Activated T-helper 17 cell treated with anti-CD3 and anti-CD28 coated beads, Interleukin-2, amount 50 U/mL, for 72 hours (primary cell): ENCODE data around the gene FYTTD1. TPM values are rescaled to one million over a fixed set of nuclear protein-coding genes. Genes with fewer than 3 reads are reported as not detected.

ENCODE experiments used
- ATAC-seq: fragments of 150-1000 bp; cut with Tn5 transposase; replicated peaks from 2 replicates; pipeline ENCODE4 v1.10.0; 2021; ENCODE audit warnings: mild to moderate bottlenecking, moderate library complexity
- H3K27ac Mint-ChIP-seq: one replicate; pipeline ENCODE4 v1.8.0; 2022; ENCODE audit warnings: mixed read lengths
- H3K27me3 Mint-ChIP-seq: one replicate; pipeline ENCODE4 v1.8.0; 2022; ENCODE audit warnings: mixed read lengths
- H3K36me3 Mint-ChIP-seq: one replicate; pipeline ENCODE4 v1.8.0; 2022; ENCODE audit warnings: low read depth, mild to moderate bottlenecking, mixed read lengths
- H3K4me1 Mint-ChIP-seq: one replicate; pipeline ENCODE4 v1.8.0; 2022; ENCODE audit warnings: mixed read lengths
- H3K4me3 Mint-ChIP-seq: one replicate; pipeline ENCODE4 v1.8.0; 2022; ENCODE audit warnings: mild to moderate bottlenecking, mixed read lengths
- H3K9me3 Mint-ChIP-seq: one replicate; pipeline ENCODE4 v1.8.0; 2022; ENCODE audit warnings: mixed read lengths
- total RNA-seq, 2 donors: library from RNA; stranded (reverse); gene quantifications; one replicate each; pipeline ENCODE4 v1.2.3, GENCODE V29; 2022

Gene FYTTD1
- total RNA-seq, 2 donors from 2014 or later: 14.5 to 23.7 TPM

GRCh38 chr3:197793247-197793646 is 43.6 kb downstream of the FYTTD1 start:
- Mint-ChIP-seq H3K27me3 (no peaks in the 10 kb centered on the region), H3K36me3 (peaks cover 13% of the 10 kb centered on the region), H3K27ac (peak overlapping the region; percentile 66), H3K9me3 (no peaks in the 10 kb centered on the region), H3K4me1 (peaks cover 25% of the 10 kb centered on the region), H3K4me3 (peak overlapping the region; percentile 97)
- peak; percentile 73 for ATAC-seq

- no peak for ATAC-seq
- peaks cover 34% of the 10 kb centered on the region for H3K4me1 Mint-ChIP-seq
- no peak overlapping the region for H3K27ac Mint-ChIP-seq
- H3K9me3 Mint-ChIP-seq: no peaks in the 10 kb centered on the region
- peak overlapping the region; percentile 97 for H3K4me3 Mint-ChIP-seq
- H3K27me3 Mint-ChIP-seq: no peaks in the 10 kb centered on the region
- peaks cover 13% of the 10 kb centered on the region for H3K36me3 Mint-ChIP-seq
Measured at GRCh38 chr3:197794115-197794514, 44.4 kb downstream of the FYTTD1 start.

- peaks cover 13% of the 10 kb centered on the region for H3K36me3 Mint-ChIP-seq
- ATAC-seq: no peak
- H3K4me3 Mint-ChIP-seq: no peak overlapping the region
- H3K27ac Mint-ChIP-seq: no peak overlapping the region
- H3K4me1 Mint-ChIP-seq: peaks cover 30% of the 10 kb centered on the region
- H3K9me3 Mint-ChIP-seq: no peaks in the 10 kb centered on the region
- no peaks in the 10 kb centered on the region for H3K27me3 Mint-ChIP-seq
Measured at GRCh38 chr3:197795200-197795599, 45.5 kb downstream of the FYTTD1 start.

- Mint-ChIP-seq H3K27me3 (no peaks in the 10 kb centered on the region), H3K36me3 (peaks cover 8% of the 10 kb centered on the region), H3K9me3 (no peaks in the 10 kb centered on the region), H3K27ac (no peak overlapping the region), H3K4me1 (peaks cover 33% of the 10 kb centered on the region), H3K4me3 (no peak overlapping the region)
- no peak for ATAC-seq
Measured at GRCh38 chr3:197796087-197796486, 46.4 kb downstream of the FYTTD1 start.

- Mint-ChIP-seq H3K36me3 (no peaks in the 10 kb centered on the region), H3K9me3 (no peaks in the 10 kb centered on the region), H3K27ac (peak overlapping the region; percentile 54), H3K4me3 (no peak overlapping the region), H3K4me1 (peaks cover 46% of the 10 kb centered on the region), H3K27me3 (no peaks in the 10 kb centered on the region)
- no peak for ATAC-seq
Measured at GRCh38 chr3:197798863-197799262, 49.2 kb downstream of the FYTTD1 start.

GRCh38 chr3:197800379-197800778 is 50.7 kb downstream of the FYTTD1 start:
- H3K27ac Mint-ChIP-seq: no peak overlapping the region
- no peak for ATAC-seq

GRCh38 chr3:197801891-197802778 is 52.5 kb downstream of the FYTTD1 start:
- Mint-ChIP-seq H3K27ac (peak overlapping the region; percentile 28), H3K36me3 (peaks cover 6% of the 10 kb centered on the region), H3K4me3 (peak overlapping the region; percentile 31), H3K27me3 (no peaks in the 10 kb centered on the region), H3K4me1 (peaks cover 37% of the 10 kb centered on the region), H3K9me3 (no peaks in the 10 kb centered on the region)
- peak; percentile 80 for ATAC-seq

More at GRCh38 chr3:197800379-197800778, 50.7 kb downstream of the FYTTD1 start:
- H3K36me3 Mint-ChIP-seq: no peaks in the 10 kb centered on the region
- no peak overlapping the region for H3K4me3 Mint-ChIP-seq
- no peaks in the 10 kb centered on the region for H3K27me3 Mint-ChIP-seq
- H3K4me1 Mint-ChIP-seq: peaks cover 46% of the 10 kb centered on the region
- H3K9me3 Mint-ChIP-seq: no peaks in the 10 kb centered on the region

- peaks cover 40% of the 10 kb centered on the region for H3K4me1 Mint-ChIP-seq
- ATAC-seq: peak; percentile 32
- H3K27me3 Mint-ChIP-seq: no peaks in the 10 kb centered on the region
- H3K36me3 Mint-ChIP-seq: peaks cover 6% of the 10 kb centered on the region
- peak overlapping the region; percentile 28 for H3K27ac Mint-ChIP-seq
- H3K4me3 Mint-ChIP-seq: peak overlapping the region; percentile 31
- H3K9me3 Mint-ChIP-seq: no peaks in the 10 kb centered on the region
Measured at GRCh38 chr3:197802779-197803459, 53.2 kb downstream of the FYTTD1 start.

GRCh38 chr3:197804511-197804910 is 54.8 kb downstream of the FYTTD1 start:
- ATAC-seq: no peak
- peaks cover 44% of the 10 kb centered on the region for H3K4me1 Mint-ChIP-seq
- no peaks in the 10 kb centered on the region for H3K27me3 Mint-ChIP-seq

GRCh38 chr3:197807969-197808587 is 58.4 kb downstream of the FYTTD1 start:
- peak overlapping the region; percentile 23 for H3K27ac Mint-ChIP-seq
- H3K4me3 Mint-ChIP-seq: no peak overlapping the region
- ATAC-seq: peak; percentile 73
- H3K9me3 Mint-ChIP-seq: no peaks in the 10 kb centered on the region
- H3K36me3 Mint-ChIP-seq: peaks cover 6% of the 10 kb centered on the region
- no peaks in the 10 kb centered on the region for H3K27me3 Mint-ChIP-seq
- H3K4me1 Mint-ChIP-seq: peaks cover 25% of the 10 kb centered on the region

More at GRCh38 chr3:197804511-197804910, 54.8 kb downstream of the FYTTD1 start:
- Mint-ChIP-seq H3K27ac (no peak overlapping the region), H3K36me3 (peaks cover 6% of the 10 kb centered on the region), H3K4me3 (no peak overlapping the region), H3K9me3 (no peaks in the 10 kb centered on the region)

GRCh38 chr3:197809356-197810020 is 59.8 kb downstream of the FYTTD1 start:
- H3K4me3 Mint-ChIP-seq: no peak overlapping the region
- no peaks in the 10 kb centered on the region for H3K27me3 Mint-ChIP-seq
- no peak for ATAC-seq
- no peaks in the 10 kb centered on the region for H3K9me3 Mint-ChIP-seq
- H3K4me1 Mint-ChIP-seq: peaks cover 25% of the 10 kb centered on the region
- H3K27ac Mint-ChIP-seq: peak overlapping the region; percentile 23
- H3K36me3 Mint-ChIP-seq: peaks cover 10% of the 10 kb centered on the region

GRCh38 chr3:197810901-197811300 is 61.2 kb downstream of the FYTTD1 start:
- Mint-ChIP-seq H3K4me3 (no peak overlapping the region), H3K4me1 (peaks cover 29% of the 10 kb centered on the region), H3K27ac (no peak overlapping the region), H3K27me3 (no peaks in the 10 kb centered on the region), H3K36me3 (peaks cover 9% of the 10 kb centered on the region), H3K9me3 (no peaks in the 10 kb centered on the region)
- ATAC-seq: no peak

- H3K36me3 Mint-ChIP-seq: peaks cover 4% of the 10 kb centered on the region
- ATAC-seq: no peak
Measured at GRCh38 chr3:197811343-197811742, 61.7 kb downstream of the FYTTD1 start.

GRCh38 chr3:197814372-197814771 is 64.7 kb downstream of the FYTTD1 start:
- H3K36me3 Mint-ChIP-seq: peaks cover 22% of the 10 kb centered on the region
- H3K9me3 Mint-ChIP-seq: no peaks in the 10 kb centered on the region
- H3K27ac Mint-ChIP-seq: no peak overlapping the region
- H3K4me1 Mint-ChIP-seq: peaks cover 9% of the 10 kb centered on the region
- ATAC-seq: no peak
- no peaks in the 10 kb centered on the region for H3K27me3 Mint-ChIP-seq
- H3K4me3 Mint-ChIP-seq: no peak overlapping the region

More at GRCh38 chr3:197811343-197811742, 61.7 kb downstream of the FYTTD1 start:
- no peak overlapping the region for H3K27ac Mint-ChIP-seq
- no peaks in the 10 kb centered on the region for H3K27me3 Mint-ChIP-seq
- H3K4me3 Mint-ChIP-seq: no peak overlapping the region
- H3K9me3 Mint-ChIP-seq: no peaks in the 10 kb centered on the region
- H3K4me1 Mint-ChIP-seq: peaks cover 29% of the 10 kb centered on the region
